ENCODE measurements around the gene IL17RD. TPM values are rescaled to one million over a fixed set of nuclear protein-coding genes. Genes with fewer than 3 reads are reported as not detected.

The IL17RD gene
- total RNA-seq, 2 experiments from 2014 or later: 0.02 TPM; not detected in 1

GRCh38 chr3:57112206-57112605, 52.9 kb downstream of the IL17RD start:
- H3K27me3 Mint-ChIP-seq: peaks cover 33% of the 10 kb centered on the region
- no peak overlapping the region for H3K27ac Mint-ChIP-seq
- H3K36me3 Mint-ChIP-seq: no peaks in the 10 kb centered on the region
- DNase-seq (no peak), ATAC-seq (no peak)
- H3K4me1 Mint-ChIP-seq: peaks cover 5% of the 10 kb centered on the region
- H3K9me3 Mint-ChIP-seq (ENCODE audit: low read depth): no peaks in the 10 kb centered on the region
- CTCF ChIA-PET: interaction anchor here (1.0 to 2.6 kb wide), 3 partner anchors 9 to 17 kb away, joined by 4 to 18 read pairs (median 4); no protein-coding TSS in a partner anchor
- no peak overlapping the region for H3K4me3 Mint-ChIP-seq

DNA sequence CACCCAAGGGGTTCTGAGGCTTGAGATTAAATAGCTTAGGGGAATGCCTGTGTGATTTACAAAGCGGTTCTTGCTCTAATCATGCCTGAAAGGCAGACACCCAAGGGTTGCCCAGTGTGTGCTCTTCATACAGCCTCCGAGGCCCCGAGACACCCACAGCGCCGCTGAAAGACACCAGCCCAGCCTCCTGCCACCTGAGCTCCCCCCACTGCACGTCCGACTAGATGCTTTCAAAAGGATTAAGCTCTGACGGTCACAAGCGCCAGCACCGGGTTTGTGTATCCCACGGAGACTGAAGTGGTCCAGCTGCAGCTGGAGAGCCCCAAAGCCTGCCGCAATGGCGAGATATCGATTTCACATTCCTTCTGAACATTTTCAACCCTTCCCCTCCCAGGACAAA, 54.4 kb downstream of the IL17RD start:
- peaks cover 30% of the 10 kb centered on the region for H3K27me3 Mint-ChIP-seq
- H3K9me3 Mint-ChIP-seq (ENCODE audit: low read depth): no peaks in the 10 kb centered on the region
- CTCF ChIA-PET: interaction anchor here (2.6 kb wide), 1 partner anchor 10 kb away, joined by 18 read pairs; no protein-coding TSS in a partner anchor
- H3K4me3 Mint-ChIP-seq: no peak overlapping the region
- no peaks in the 10 kb centered on the region for H3K36me3 Mint-ChIP-seq
- no peak overlapping the region for H3K27ac Mint-ChIP-seq
- ATAC-seq: no peak
- H3K4me1 Mint-ChIP-seq: peaks cover 5% of the 10 kb centered on the region
- DNase-seq: no peak

DNA sequence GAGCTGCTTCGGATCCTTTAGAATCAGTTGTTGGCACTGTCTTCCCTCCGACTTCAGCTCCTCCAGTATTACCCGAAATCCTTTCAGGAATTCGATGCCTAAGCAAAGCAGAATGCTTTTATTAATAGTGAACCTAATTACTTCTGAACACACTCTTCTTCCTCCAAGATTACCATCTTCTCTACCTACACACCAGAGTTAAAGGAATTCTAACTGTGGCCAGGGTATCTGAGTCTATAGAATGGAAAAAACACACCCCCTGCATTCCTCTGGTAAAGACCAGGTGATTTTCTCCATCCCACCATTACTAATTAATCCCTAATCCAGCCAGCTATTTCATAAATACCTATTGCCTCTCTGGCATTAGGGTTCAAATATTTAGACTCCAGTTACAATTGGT, 54.9 kb downstream of the IL17RD start:
- peaks cover 26% of the 10 kb centered on the region for H3K27me3 Mint-ChIP-seq
- H3K4me3 Mint-ChIP-seq: no peak overlapping the region
- no peaks in the 10 kb centered on the region for H3K9me3 Mint-ChIP-seq (ENCODE audit: low read depth)
- no peaks in the 10 kb centered on the region for H3K36me3 Mint-ChIP-seq
- H3K27ac Mint-ChIP-seq: no peak overlapping the region
- CTCF ChIA-PET: interaction anchor here (0.6 to 2.6 kb wide), 2 partner anchors 10 to 24 kb away, joined by 3 to 18 read pairs; no protein-coding TSS in a partner anchor
- no peak for DNase-seq
- ATAC-seq: no peak
- peaks cover 5% of the 10 kb centered on the region for H3K4me1 Mint-ChIP-seq

- no peak for DNase-seq
- Mint-ChIP-seq H3K36me3 (no peaks in the 10 kb centered on the region), H3K27me3 (peaks cover 22% of the 10 kb centered on the region), H3K27ac (no peak overlapping the region), H3K4me1 (peaks cover 5% of the 10 kb centered on the region), H3K9me3 (ENCODE audit: low read depth) (no peaks in the 10 kb centered on the region), H3K4me3 (no peak overlapping the region)
- CTCF ChIA-PET: interaction anchor here (0.6 kb wide), 1 partner anchor 24 kb away, joined by 3 read pairs; no protein-coding TSS in a partner anchor
- ATAC-seq: no peak
Observed at GRCh38 chr3:57109437-57110199, 55.5 kb downstream of the IL17RD start.

GRCh38 chr3:57108684-57109083, 56.5 kb downstream of the IL17RD start:
- Mint-ChIP-seq H3K27me3 (peaks cover 24% of the 10 kb centered on the region), H3K4me1 (peaks cover 5% of the 10 kb centered on the region)
- ATAC-seq: no peak

GRCh38 chr3:57105585-57105984, 59.6 kb downstream of the IL17RD start:
- no peaks in the 10 kb centered on the region for H3K9me3 Mint-ChIP-seq (ENCODE audit: low read depth)
- H3K4me3 Mint-ChIP-seq: no peak overlapping the region
- no peak overlapping the region for H3K27ac Mint-ChIP-seq
- ATAC-seq: no peak
- H3K27me3 Mint-ChIP-seq: peaks cover 20% of the 10 kb centered on the region
- H3K36me3 Mint-ChIP-seq: no peaks in the 10 kb centered on the region
- no peak for DNase-seq
- no peaks in the 10 kb centered on the region for H3K4me1 Mint-ChIP-seq
- CTCF ChIA-PET: no interaction called here

More at GRCh38 chr3:57108684-57109083, 56.5 kb downstream of the IL17RD start:
- no peak overlapping the region for H3K27ac Mint-ChIP-seq
- H3K9me3 Mint-ChIP-seq (ENCODE audit: low read depth): no peaks in the 10 kb centered on the region
- no peak for DNase-seq
- CTCF ChIA-PET: no interaction called here
- no peaks in the 10 kb centered on the region for H3K36me3 Mint-ChIP-seq
- no peak overlapping the region for H3K4me3 Mint-ChIP-seq

- H3K9me3 Mint-ChIP-seq (ENCODE audit: low read depth): no peaks in the 10 kb centered on the region
- H3K4me1 Mint-ChIP-seq: no peaks in the 10 kb centered on the region
- H3K27me3 Mint-ChIP-seq: peaks cover 16% of the 10 kb centered on the region
- peak; percentile 58 for ATAC-seq
- H3K36me3 Mint-ChIP-seq: no peaks in the 10 kb centered on the region
- CTCF ChIA-PET: interaction anchor here (0.6 to 3.1 kb wide), 13 partner anchors 9 to 326 kb away, joined by 3 to 18 read pairs (median 4); no protein-coding TSS in a partner anchor
- H3K27ac Mint-ChIP-seq: no peak overlapping the region
- H3K4me3 Mint-ChIP-seq: no peak overlapping the region
- peak; percentile 75 for DNase-seq
Observed at GRCh38 chr3:57100046-57100695, 65.0 kb downstream of the IL17RD start.

DNA sequence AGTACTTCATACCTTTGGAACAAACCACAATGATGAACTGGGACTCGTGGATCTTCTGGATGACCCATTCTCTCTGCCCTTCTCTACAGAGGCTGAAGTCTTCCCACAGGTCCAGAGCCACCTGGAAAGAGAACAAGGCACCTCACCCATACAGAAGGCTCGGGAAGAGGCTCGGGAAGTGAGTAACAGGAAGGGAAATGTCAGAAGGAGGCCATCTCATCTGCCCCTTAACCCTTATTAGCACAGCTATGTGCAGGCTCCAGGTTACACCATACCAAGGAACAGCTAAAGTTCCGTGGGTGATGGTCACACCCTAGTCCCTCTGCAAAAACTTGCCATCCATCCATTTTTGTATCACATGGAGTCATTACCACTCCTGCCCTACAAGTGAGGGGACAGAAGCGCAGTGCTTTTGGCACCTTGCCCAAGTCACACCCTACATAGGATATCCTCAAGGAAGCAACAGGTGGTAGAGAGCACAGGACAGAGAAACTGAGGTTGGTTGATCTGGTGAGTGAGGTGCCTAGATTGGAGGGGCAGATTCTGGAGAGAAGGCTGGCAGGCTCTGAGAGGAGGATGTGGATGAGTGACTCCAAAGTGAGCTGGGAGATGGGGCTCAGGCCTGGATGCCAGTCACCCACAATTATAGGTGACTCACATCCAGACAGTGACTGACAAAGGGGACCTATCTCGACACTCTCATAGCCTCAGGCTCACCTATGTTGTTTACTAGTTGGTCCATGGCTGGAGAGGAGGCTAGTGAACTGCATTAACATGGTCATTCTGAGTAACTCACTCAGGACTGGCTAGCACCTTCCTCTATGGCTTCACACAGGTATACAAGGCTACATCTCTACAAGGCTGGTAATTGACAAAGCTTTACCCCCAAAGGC, 66.5 kb downstream of the IL17RD start:
- no peak for DNase-seq
- no peak for ATAC-seq
- no peaks in the 10 kb centered on the region for H3K36me3 Mint-ChIP-seq
- peaks cover 17% of the 10 kb centered on the region for H3K27me3 Mint-ChIP-seq
- H3K4me1 Mint-ChIP-seq: no peaks in the 10 kb centered on the region
- CTCF ChIA-PET: interaction anchor here (1.2 kb wide), 1 partner anchor 21 kb away, joined by 4 read pairs; no protein-coding TSS in a partner anchor
- H3K9me3 Mint-ChIP-seq (ENCODE audit: low read depth): no peaks in the 10 kb centered on the region
- no peak overlapping the region for H3K4me3 Mint-ChIP-seq
- H3K27ac Mint-ChIP-seq: no peak overlapping the region

- peaks cover 13% of the 10 kb centered on the region for H3K27me3 Mint-ChIP-seq
- DNase-seq: no peak
- no peaks in the 10 kb centered on the region for H3K9me3 Mint-ChIP-seq (ENCODE audit: low read depth)
- H3K4me3 Mint-ChIP-seq: no peak overlapping the region
- no peak overlapping the region for H3K27ac Mint-ChIP-seq
- no peaks in the 10 kb centered on the region for H3K4me1 Mint-ChIP-seq
- ATAC-seq: no peak
- CTCF ChIA-PET: no interaction called here
- H3K36me3 Mint-ChIP-seq: no peaks in the 10 kb centered on the region
Observed at GRCh38 chr3:57097536-57097935, 67.6 kb downstream of the IL17RD start.

GRCh38 chr3:57095363-57095762, 69.8 kb downstream of the IL17RD start:
- H3K4me1 Mint-ChIP-seq: no peaks in the 10 kb centered on the region
- H3K27me3 Mint-ChIP-seq: peaks cover 20% of the 10 kb centered on the region
- no peaks in the 10 kb centered on the region for H3K9me3 Mint-ChIP-seq (ENCODE audit: low read depth)
- no peaks in the 10 kb centered on the region for H3K36me3 Mint-ChIP-seq
- ATAC-seq: no peak
- CTCF ChIA-PET: interaction anchor here (1.5 kb wide), 1 partner anchor 17 kb away, joined by 4 read pairs; no protein-coding TSS in a partner anchor
- no peak overlapping the region for H3K27ac Mint-ChIP-seq
- no peak for DNase-seq
- H3K4me3 Mint-ChIP-seq: no peak overlapping the region

GRCh38 chr3:57094575-57094974, 70.6 kb downstream of the IL17RD start:
- H3K27ac Mint-ChIP-seq: no peak overlapping the region
- no peaks in the 10 kb centered on the region for H3K4me1 Mint-ChIP-seq
- H3K36me3 Mint-ChIP-seq: no peaks in the 10 kb centered on the region
- H3K4me3 Mint-ChIP-seq: no peak overlapping the region
- CTCF ChIA-PET: no interaction called here
- peaks cover 24% of the 10 kb centered on the region for H3K27me3 Mint-ChIP-seq
- DNase-seq: no peak
- H3K9me3 Mint-ChIP-seq (ENCODE audit: low read depth): no peaks in the 10 kb centered on the region
- no peak for ATAC-seq

DNA sequence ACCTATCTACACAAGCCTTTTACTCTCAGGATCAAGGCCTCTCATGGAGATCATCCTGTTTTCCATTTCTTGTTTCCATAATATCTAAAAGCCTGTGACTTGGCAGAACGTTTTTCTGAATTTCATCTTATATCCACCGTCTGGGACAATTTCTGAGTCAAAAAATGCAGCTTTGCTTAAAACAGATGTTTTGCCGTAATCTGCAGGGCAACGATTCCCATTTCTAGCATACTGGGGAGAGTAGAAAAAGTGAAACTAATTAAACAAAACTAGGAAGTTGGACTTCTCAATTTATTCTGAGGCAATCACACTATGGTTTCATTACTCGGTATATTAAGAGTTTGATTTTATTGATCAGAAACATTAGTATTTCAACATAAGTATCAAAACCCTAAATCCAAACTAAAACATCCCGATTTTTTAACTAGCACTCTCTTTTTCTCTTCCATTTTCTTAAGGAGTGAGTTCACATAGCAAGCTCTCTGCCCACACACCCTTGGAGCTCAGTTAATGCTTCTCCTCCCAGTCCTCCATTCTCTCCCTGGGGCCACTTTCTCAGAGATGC, 71.1 kb downstream of the IL17RD start:
- no peaks in the 10 kb centered on the region for H3K4me1 Mint-ChIP-seq
- peaks cover 24% of the 10 kb centered on the region for H3K27me3 Mint-ChIP-seq
- H3K9me3 Mint-ChIP-seq (ENCODE audit: low read depth): no peaks in the 10 kb centered on the region
- H3K4me3 Mint-ChIP-seq: no peak overlapping the region
- no peak overlapping the region for H3K27ac Mint-ChIP-seq
- H3K36me3 Mint-ChIP-seq: no peaks in the 10 kb centered on the region
- CTCF ChIA-PET: interaction anchor here (1.0 kb wide), 1 partner anchor 98 kb away, joined by 4 read pairs; no protein-coding TSS in a partner anchor
- ATAC-seq: no peak
- no peak for DNase-seq

GRCh38 chr3:57093489-57093888, 71.7 kb downstream of the IL17RD start:
- CTCF ChIA-PET: interaction anchor here (1.0 kb wide), 1 partner anchor 98 kb away, joined by 4 read pairs; no protein-coding TSS in a partner anchor
- H3K27ac Mint-ChIP-seq: no peak overlapping the region
- H3K4me3 Mint-ChIP-seq: no peak overlapping the region
- H3K27me3 Mint-ChIP-seq: peaks cover 20% of the 10 kb centered on the region
- H3K9me3 Mint-ChIP-seq (ENCODE audit: low read depth): no peaks in the 10 kb centered on the region
- ATAC-seq (no peak), DNase-seq (no peak)
- H3K4me1 Mint-ChIP-seq: no peaks in the 10 kb centered on the region
- H3K36me3 Mint-ChIP-seq: no peaks in the 10 kb centered on the region

All from activated CD8-positive, alpha-beta memory T cell treated with anti-CD3 and anti-CD28 coated beads, Interleukin-2, amount 10 ng/mL, durations not matched to agents 7 days and 5 days (primary cell).